Fibroblast of skin of right biceps (primary cell): Measurements from ENCODE around the gene PPP3R1.
A peak's percentile ranks its signal among the peaks of the same experiment; 100 is the strongest.

Experiments
- DNase-seq: peaks from one replicate; pipeline ENCODE4 v3.0.0-alpha.2; 2013

The PPP3R1 gene

GRCh38 chr2:68252400-68253218 is at the start of gene PPP3R1:
Gene PPP3R1 (minus strand): TSS chr2:68252532. CDS start chr2:68252127, 405 bp downstream.
- DNase-seq: peak; percentile 97

- no peak for DNase-seq
Observed at GRCh38 chr2:68295516-68295915, 43.2 kb upstream of the PPP3R1 start.

GRCh38 chr2:68294913-68295312 is 42.6 kb upstream of the PPP3R1 start:
- DNase-seq: no peak

- no peak for DNase-seq
Observed at GRCh38 chr2:68294187-68294586, 41.9 kb upstream of the PPP3R1 start.

GRCh38 chr2:68293755-68294154 is 41.4 kb upstream of the PPP3R1 start:
- DNase-seq: no peak

GRCh38 chr2:68293024-68293423 is 40.7 kb upstream of the PPP3R1 start:
- no peak for DNase-seq

- DNase-seq: peak; percentile 17
Observed at GRCh38 chr2:68292108-68292710, 39.9 kb upstream of the PPP3R1 start.

- DNase-seq: no peak
Observed at GRCh38 chr2:68291314-68291713, 39.0 kb upstream of the PPP3R1 start.

- DNase-seq: no peak
Observed at GRCh38 chr2:68290901-68291300, 38.6 kb upstream of the PPP3R1 start.

GRCh38 chr2:68287580-68288441 is 35.5 kb upstream of the PPP3R1 start:
- peak; percentile 51 for DNase-seq

- DNase-seq: peak; percentile 55
Observed at GRCh38 chr2:68284896-68285295, 32.6 kb upstream of the PPP3R1 start.

GRCh38 chr2:68283419-68283812 is 31.1 kb upstream of the PPP3R1 start:
- DNase-seq: no peak

- DNase-seq: peak; percentile 43
Observed at GRCh38 chr2:68282811-68283418, 30.6 kb upstream of the PPP3R1 start.

- no peak for DNase-seq
Observed at GRCh38 chr2:68280796-68281195, 28.5 kb upstream of the PPP3R1 start.

- DNase-seq: no peak
Observed at GRCh38 chr2:68280348-68280747, 28.0 kb upstream of the PPP3R1 start.

- no peak for DNase-seq
Observed at GRCh38 chr2:68279691-68280090, 27.4 kb upstream of the PPP3R1 start.

- DNase-seq: no peak
Observed at GRCh38 chr2:68278169-68278568, 25.8 kb upstream of the PPP3R1 start.

- no peak for DNase-seq
Observed at GRCh38 chr2:68274022-68274421, 21.7 kb upstream of the PPP3R1 start.

GRCh38 chr2:68272246-68272994 is 20.1 kb upstream of the PPP3R1 start:
- DNase-seq: no peak

GRCh38 chr2:68266655-68267054 is 14.3 kb upstream of the PPP3R1 start:
- DNase-seq: no peak

- DNase-seq: no peak
Observed at GRCh38 chr2:68263632-68264031, 11.3 kb upstream of the PPP3R1 start.

GRCh38 chr2:68258851-68259250 is 6.5 kb upstream of the PPP3R1 start:
- DNase-seq: peak; percentile 35
